GM10266 (cell line): Measurements from ENCODE around the gene ZDHHC18.

Experiments
- DNase-seq: peaks from one replicate; pipeline ENCODE4 v3.0.0; 2012; ENCODE audit errors: extremely low spot score
- CTCF ChIP-seq: IDR thresholded peaks from 2 replicates; pipeline ENCODE4 v1.5.1; 2012; ENCODE audit warnings: mild to moderate bottlenecking, low read depth; ENCODE audit not compliant: control insufficient read depth, insufficient read depth; ENCODE audit errors: missing control alignments

Gene ZDHHC18

GRCh38 chr1:26897351-26897750 lies 70.9 kb downstream of the ZDHHC18 start:
- no peak for TF ChIP-seq CTCF
- DNase-seq = no peak

- peak; percentile 89 for DNase-seq
- no peak for TF ChIP-seq CTCF
Observed at GRCh38 chr1:26900001-26900814, 73.7 kb downstream of the ZDHHC18 start, which contains the start of gene GPATCH3. Gene GPATCH3 (minus strand): TSS chr1:26900467. CDS start chr1:26900442, 25 bp downstream.

- DNase-seq = no peak
- TF ChIP-seq CTCF = no peak
Observed at GRCh38 chr1:26900815-26901511, 74.5 kb downstream of the ZDHHC18 start.
